H9 (cell line): ENCODE data around the gene KCNH1. TPM values are rescaled to one million over a fixed set of nuclear protein-coding genes. Genes with fewer than 3 reads are reported as not detected.

Source experiments
- DNase-seq: peaks from one replicate; pipeline ENCODE4 v3.0.0-alpha.2; 2017
- H2AFZ ChIP-seq: one replicate; pipeline ENCODE4 v1.6.1; 2013; ENCODE audit warnings: mild to moderate bottlenecking, low read length, control low read depth, moderate library complexity
- H2AK5ac ChIP-seq: 2 replicates; pipeline ENCODE4 v1.6.1; 2013; ENCODE audit warnings: low read length, control low read depth, mixed read lengths; ENCODE audit not compliant: insufficient read length
- H2BK120ac ChIP-seq: one replicate; pipeline ENCODE4 v1.6.1; 2013; ENCODE audit warnings: low read depth, mild to moderate bottlenecking, low read length, control low read depth, inconsistent platforms; ENCODE audit not compliant: poor library complexity, severe bottlenecking
- H2BK12ac ChIP-seq: 2 replicates; pipeline ENCODE4 v1.6.1; 2013; ENCODE audit warnings: low read length, control low read depth, mixed read lengths, low read depth; ENCODE audit not compliant: insufficient read length
- H2BK15ac ChIP-seq: 2 replicates; pipeline ENCODE4 v1.6.1; 2013; ENCODE audit warnings: low read depth, low read length, control low read depth
- H2BK20ac ChIP-seq: one replicate; pipeline ENCODE4 v1.6.1; 2013; ENCODE audit warnings: low read depth, mild to moderate bottlenecking, low read length, control low read depth, inconsistent platforms; ENCODE audit not compliant: poor library complexity, severe bottlenecking
- H2BK5ac ChIP-seq: 2 replicates; pipeline ENCODE4 v1.6.1; 2013; ENCODE audit warnings: low read length, control low read depth, mixed read lengths; ENCODE audit not compliant: insufficient read length
- H3K14ac ChIP-seq: 2 replicates; pipeline ENCODE4 v1.6.1; 2013; ENCODE audit warnings: low read length, control low read depth; ENCODE audit not compliant: insufficient read depth
- H3K18ac ChIP-seq: 2 replicates; pipeline ENCODE4 v1.6.1; 2013; ENCODE audit warnings: low read depth, mild to moderate bottlenecking, mixed read lengths, low read length, control low read depth; ENCODE audit not compliant: insufficient read length
- H3K23ac ChIP-seq: 2 replicates; pipeline ENCODE4 v1.6.1; 2013; ENCODE audit warnings: low read length, control low read depth, mixed read lengths, low read depth; ENCODE audit not compliant: insufficient read length
- H3K23me2 ChIP-seq: 2 replicates; pipeline ENCODE4 v1.6.1; 2013; ENCODE audit warnings: low read depth, mild to moderate bottlenecking, mixed read lengths, low read length, control low read depth; ENCODE audit not compliant: insufficient read length, poor library complexity, severe bottlenecking
- H3K27ac ChIP-seq: 2 replicates; pipeline ENCODE4 v1.5.1; 2013; ENCODE audit warnings: low read length, control low read depth, mixed read lengths, low read depth; ENCODE audit not compliant: insufficient read length
- H3K27me3 ChIP-seq: 2 replicates; pipeline ENCODE4 v1.6.1; 2013; ENCODE audit warnings: low read length, control low read depth, inconsistent platforms; ENCODE audit not compliant: insufficient read depth
- H3K4ac ChIP-seq: 2 replicates; pipeline ENCODE4 v1.6.1; 2013; ENCODE audit warnings: low read depth, mild to moderate bottlenecking, control low read depth, inconsistent platforms, low read length, moderate library complexity
- H3K4me1 ChIP-seq: 2 replicates; pipeline ENCODE4 v1.6.1; 2013; ENCODE audit warnings: low read length, control low read depth, inconsistent platforms; ENCODE audit not compliant: insufficient read depth
- H3K4me2 ChIP-seq: 2 replicates; pipeline ENCODE4 v1.6.1; 2013; ENCODE audit warnings: low read length, control low read depth, mixed read lengths; ENCODE audit not compliant: insufficient read length, insufficient read depth
- H3K56ac ChIP-seq: 2 replicates; pipeline ENCODE4 v1.6.1; 2013; ENCODE audit warnings: low read depth, mild to moderate bottlenecking, mixed read lengths, low read length, control low read depth; ENCODE audit not compliant: insufficient read length
- H3K79me1 ChIP-seq: 2 replicates; pipeline ENCODE4 v1.6.1; 2013; ENCODE audit warnings: low read depth, mild to moderate bottlenecking, moderate library complexity, low read length, control low read depth, inconsistent platforms; ENCODE audit not compliant: insufficient read depth, poor library complexity, severe bottlenecking
- H3K79me2 ChIP-seq: 2 replicates; pipeline ENCODE4 v1.6.1; 2013; ENCODE audit warnings: low read length, control low read depth, inconsistent platforms; ENCODE audit not compliant: insufficient read depth
- H3K9ac ChIP-seq: 2 replicates; pipeline ENCODE4 v1.6.1; 2013; ENCODE audit warnings: low read length, control low read depth, mixed read lengths; ENCODE audit not compliant: insufficient read length; ENCODE audit errors: extremely low read depth
- H3K9me3 ChIP-seq: one replicate; pipeline ENCODE4 v1.6.1; 2013; ENCODE audit warnings: low read depth, low read length, inconsistent platforms; ENCODE audit not compliant: control insufficient read depth
- H3T11ph ChIP-seq: one replicate; pipeline ENCODE4 v1.6.1; 2013; ENCODE audit warnings: mild to moderate bottlenecking, low read length, control low read depth, inconsistent platforms
- H4K20me1 ChIP-seq: one replicate; pipeline ENCODE4 v1.6.1; 2013; ENCODE audit not compliant: control insufficient read depth, insufficient read length, insufficient read depth
- H4K5ac ChIP-seq: 2 replicates; pipeline ENCODE4 v1.6.1; 2013; ENCODE audit warnings: low read depth, mild to moderate bottlenecking, mixed read lengths, low read length, control low read depth; ENCODE audit not compliant: insufficient read length
- H4K8ac ChIP-seq: replicated peaks from 2 replicates; pipeline ENCODE4 v1.6.1; 2013; ENCODE audit warnings: low read length, control low read depth, mixed read lengths, low read depth; ENCODE audit not compliant: insufficient read length
- H4K91ac ChIP-seq: 2 replicates; pipeline ENCODE4 v1.6.1; 2013; ENCODE audit warnings: low read depth, mild to moderate bottlenecking, moderate library complexity, mixed read lengths, low read length, control low read depth; ENCODE audit not compliant: insufficient read length
- H3K27ac Mint-ChIP-seq, 3 experiments: 2 replicates in 2 of 3; 3 replicates in 1 of 3; pipeline ENCODE4 v1.8.0; 2020 to 2021; ENCODE audit warnings: mixed read lengths in 3 of 3, mild to moderate bottlenecking in 1 of 3, moderate library complexity in 1 of 3
- H3K27me3 Mint-ChIP-seq: 2 replicates; pipeline ENCODE4 v1.8.0; 2021; ENCODE audit warnings: low read depth, mild to moderate bottlenecking, moderate library complexity, mixed read lengths
- H3K36me3 Mint-ChIP-seq, 3 experiments: 2 replicates in 2 of 3; 3 replicates in 1 of 3; pipeline ENCODE4 v1.8.0; 2020 to 2021; ENCODE audit warnings: low read depth in 3 of 3, mixed read lengths in 3 of 3; ENCODE audit not compliant: insufficient read depth in 1 of 3
- H3K4me1 Mint-ChIP-seq, 2 experiments: 2 replicates each; pipeline ENCODE4 v1.8.0; 2020; ENCODE audit warnings: mixed read lengths in 2 of 2
- H3K4me3 Mint-ChIP-seq, 2 experiments: 2 replicates in 1 of 2; 3 replicates in 1 of 2; pipeline ENCODE4 v1.8.0; 2020 to 2021; ENCODE audit warnings: mild to moderate bottlenecking in 2 of 2, mixed read lengths in 2 of 2, moderate library complexity in 1 of 2
- H3K9me3 Mint-ChIP-seq, 2 experiments: 2 replicates in 1 of 2; 3 replicates in 1 of 2; pipeline ENCODE4 v1.8.0; 2020; ENCODE audit warnings: mild to moderate bottlenecking in 2 of 2, mixed read lengths in 2 of 2, moderate library complexity in 1 of 2
- CTCF ChIP-seq: fragments of 200-600 bp; sonication (generic); conservative IDR thresholded peaks from 3 replicates; pipeline ENCODE4 v1.8.0; 2021; ENCODE audit warnings: antibody characterized with exemption, mild to moderate bottlenecking
- WGBS: extraction: QIAGEN DNeasy Blood & Tissue Kit; methylation state at CpG from one replicate; pipeline ENCODE4 v1.1.7; 2013; ENCODE audit warnings: missing lambda C conversion rate, low lambda C conversion rate, mixed read lengths; ENCODE audit not compliant: insufficient read length; ENCODE audit errors: extremely low coverage; 5-methylcytosine and 5-hydroxymethylcytosine counted together
- total RNA-seq: library from RNA; stranded (reverse); gene quantifications from 2 replicates; pipeline ENCODE4 v1.2.1, GENCODE V29; 2021

KCNH1 gene
- total RNA-seq, 1 experiment from 2014 or later: 0.11 TPM

GRCh38 chr1:211017075-211017718 is 116.8 kb downstream of the KCNH1 start:
- Histone ChIP-seq H3K79me2 (no peaks in the 10 kb centered on the region), H4K5ac (no peak overlapping the region), H3K9ac (no peak overlapping the region), H3K4me1 (no peaks in the 10 kb centered on the region), H3K14ac (no peak overlapping the region), H4K8ac (no peak overlapping the region), H3K18ac (no peak overlapping the region), H3K4ac (no peak overlapping the region), H2AFZ (no peak overlapping the region), H2AK5ac (no peak overlapping the region), H4K91ac (no peak overlapping the region), H2BK20ac (no peak overlapping the region), H3K56ac (no peak overlapping the region), H2BK15ac (no peak overlapping the region), H3K23me2 (no peaks in the 10 kb centered on the region), H3K79me1 (no peaks in the 10 kb centered on the region), H4K20me1 (no peaks in the 10 kb centered on the region), H3K4me2 (no peak overlapping the region), H3K23ac (no peak overlapping the region), H2BK120ac (no peak overlapping the region), H3K27me3 (no peaks in the 10 kb centered on the region; the same call in 1 of the 2 replicates), H2BK12ac (no peak overlapping the region), H3K9me3 (no peaks in the 10 kb centered on the region), H2BK5ac (no peak overlapping the region), H3T11ph (no peak overlapping the region), H3K27ac (no peak overlapping the region)
- TF ChIP-seq CTCF: no peak
- no peak overlapping the region for H3K27ac Mint-ChIP-seq
- no peaks in the 10 kb centered on the region for H3K4me1 Mint-ChIP-seq
- peaks cover 0 to 5% of the 10 kb centered on the region in 2 experiments; a peak in 2 of 5 replicates for H3K9me3 Mint-ChIP-seq
- WGBS: no CpG with 5 or more reads among the region's 6 CpGs
- H3K36me3 Mint-ChIP-seq: peaks cover 0 to 2% (median 0%) of the 10 kb centered on the region in 3 experiments; a peak in 1 of 7 replicates
- H3K4me3 Mint-ChIP-seq: no peak overlapping the region
- H3K27me3 Mint-ChIP-seq: peaks cover 3% of the 10 kb centered on the region; the same call in 1 of the 2 replicates
- DNase-seq: no peak
